Panc1 (cell line): ENCODE measurements around the gene MR1. TPM values are rescaled to one million over a fixed set of nuclear protein-coding genes. Genes with fewer than 3 reads are reported as not detected.

Source experiments
- ATAC-seq: fragments of 200-7000 bp; cut with Tn5 transposase; 2 replicates; pipeline ENCODE4 v1.9.1; 2020; ENCODE audit warnings: mild to moderate bottlenecking, moderate library complexity
- BruUV-seq: library from RNA; stranded (reverse); fragments of 400-500 nt; replicated peaks from 2 replicates; lab custom pipeline; 2021; lab: Mats Ljungman, UMichigan
- CTCF ChIA-PET: fragments of 300-600 bp; sonication (Branson Sonifier 250); formaldehyde crosslinking; loops from one replicate; lab custom pipeline; 2022; ENCODE audit warnings: antibody characterized with exemption; lab: Charles Lee
- POLR2A ChIA-PET: fragments of 300-600 bp; sonication (Branson Sonifier 250); formaldehyde crosslinking; loops from one replicate; lab custom pipeline; 2022; ENCODE audit warnings: antibody characterized with exemption; lab: Charles Lee
- DNase-seq: peaks from one replicate; pipeline ENCODE4 v3.0.0-alpha.2; 2010; ENCODE audit warnings: low read depth, low spot score
- H3K27ac ChIP-seq: 2 replicates; pipeline ENCODE4 v1.5.1; 2011; ENCODE audit warnings: mild to moderate bottlenecking, low read length, inconsistent platforms
- H3K27me3 ChIP-seq: fragments of 200-500 bp; sonication (Bioruptor generic); 2 replicates; pipeline ENCODE4 v1.6.0; 2014; ENCODE audit warnings: low read length, inconsistent platforms; ENCODE audit not compliant: control insufficient read depth, insufficient read depth
- H3K36me3 ChIP-seq: fragments of 200-500 bp; sonication (Bioruptor generic); 2 replicates; pipeline ENCODE4 v1.5.1; 2014; ENCODE audit warnings: inconsistent platforms, mild to moderate bottlenecking, low read length, moderate library complexity; ENCODE audit not compliant: control insufficient read depth, insufficient read depth
- H3K4me1 ChIP-seq: 2 replicates; pipeline ENCODE4 v1.5.1; 2011; ENCODE audit warnings: inconsistent platforms, mild to moderate bottlenecking, low read length, moderate library complexity; ENCODE audit not compliant: control insufficient read depth, insufficient read depth
- H3K4me3 ChIP-seq, 2 experiments: 2 replicates each; pipeline ENCODE4 v1.5.1; 2011 to 2012; ENCODE audit warnings: low read depth in 2 of 2, low read length in 2 of 2, mild to moderate bottlenecking in 2 of 2, inconsistent platforms in 1 of 2, moderate library complexity in 1 of 2
- H3K9me3 ChIP-seq: fragments of 200-500 bp; sonication (Bioruptor generic); 2 replicates; pipeline ENCODE4 v1.5.1; 2014; ENCODE audit warnings: low read depth, mild to moderate bottlenecking, inconsistent platforms, low read length, moderate library complexity; ENCODE audit not compliant: control insufficient read depth, insufficient read depth
- CTCF ChIP-seq: fragments of 450-650 bp; IDR thresholded peaks from 2 replicates; pipeline ENCODE4 v1.5.1; 2017; ENCODE audit warnings: mild to moderate bottlenecking
- POLR2AphosphoS5 ChIP-seq: IDR thresholded peaks from 2 replicates; pipeline ENCODE4 v1.6.1; 2012; ENCODE audit warnings: mild to moderate bottlenecking, low read depth, low read length, moderate library complexity
- REST ChIP-seq, 2 experiments: IDR thresholded peaks; 2 replicates each; pipeline ENCODE4 v1.6.1; 2011 to 2012; ENCODE audit warnings: low read depth in 2 of 2, control low read depth in 1 of 2, low read length in 1 of 2, mild to moderate bottlenecking in 1 of 2, moderate library complexity in 1 of 2; ENCODE audit not compliant: insufficient read depth in 1 of 2
- SIN3A ChIP-seq: IDR thresholded peaks from 2 replicates; pipeline ENCODE4 v1.6.1; 2012; ENCODE audit warnings: low read depth, mild to moderate bottlenecking, low read length, moderate library complexity, borderline replicate concordance; ENCODE audit not compliant: insufficient read depth
- TCF7L2 ChIP-seq: IDR thresholded peaks from 2 replicates; pipeline ENCODE4 v1.6.1; 2011; ENCODE audit warnings: mild to moderate bottlenecking, low read depth, low read length, inconsistent platforms
- in situ Hi-C: cut with HindIII; loops from 2 replicates; pipeline ENCODE4 v1.10.0; 2016; ENCODE audit warnings: low sequenced_read_pairs, low pct_unique_long_range_greater_than_20kb
- intact Hi-C: fragments of 100-400 bp; cut with micrococcal nuclease; formaldehyde crosslinking; loops from one replicate; pipeline ENCODE4 v1.10.0; 2022; ENCODE audit not compliant: unreplicated experiment
- total RNA-seq: library from RNA; stranded (reverse); gene quantifications from one replicate; pipeline ENCODE4 v1.2.1, GENCODE V29; 2021; ENCODE audit not compliant: unreplicated experiment

The MR1 gene
- total RNA-seq, 1 experiment from 2014 or later = 3.9 TPM

GRCh38 chr1:181107711-181108110 is 73.9 kb downstream of the MR1 start:
- Histone ChIP-seq H3K9me3 (no peaks in the 10 kb centered on the region), H3K4me1 (peaks cover 60% of the 10 kb centered on the region), H3K4me3 (no peak overlapping the region), H3K36me3 (no peaks in the 10 kb centered on the region), H3K27ac (peak overlapping the region; percentile 2), H3K27me3 (no peaks in the 10 kb centered on the region)
- TF ChIP-seq CTCF = no peak
- DNase-seq (no peak), ATAC-seq (no peak)
- ChIA-PET CTCF (no interaction called here), POLR2A (no interaction called here)
- intact Hi-C loops = no loop called here
- in situ Hi-C loops = no loop called here
- no TSS peak for BruUV-seq

GRCh38 chr1:181108304-181108867 is 74.6 kb downstream of the MR1 start:
- in situ Hi-C loops = no loop called here
- POLR2A ChIA-PET = interaction anchor here (0.5 kb wide), 1 partner anchor 15 kb away, joined by 3 read pairs; no protein-coding TSS in a partner anchor
- intact Hi-C loops = no loop called here
- H3K27ac ChIP-seq = peak overlapping the region; percentile 42
- no TSS peak for BruUV-seq
- ATAC-seq (no peak), DNase-seq (no peak)
- H3K4me1 ChIP-seq = peaks cover 60% of the 10 kb centered on the region
- no peak overlapping the region for H3K4me3 ChIP-seq
- H3K9me3 ChIP-seq = no peaks in the 10 kb centered on the region
- CTCF ChIA-PET = no interaction called here
- H3K36me3 ChIP-seq = no peaks in the 10 kb centered on the region
- no peak for TF ChIP-seq CTCF
- TF ChIP-seq TCF7L2 = no peak
- TF ChIP-seq SIN3A = no peak
- TF ChIP-seq REST (IDR thresholded peaks at IDR 0.05; ENCODE audit: insufficient read depth in 1 of 2, low read depth in 2 of 2, low read length in 1 of 2) = no peak
- no peak for TF ChIP-seq POLR2AphosphoS5
- H3K27me3 ChIP-seq = no peaks in the 10 kb centered on the region
